ENCODE data around the gene CREB5.

DNA sequence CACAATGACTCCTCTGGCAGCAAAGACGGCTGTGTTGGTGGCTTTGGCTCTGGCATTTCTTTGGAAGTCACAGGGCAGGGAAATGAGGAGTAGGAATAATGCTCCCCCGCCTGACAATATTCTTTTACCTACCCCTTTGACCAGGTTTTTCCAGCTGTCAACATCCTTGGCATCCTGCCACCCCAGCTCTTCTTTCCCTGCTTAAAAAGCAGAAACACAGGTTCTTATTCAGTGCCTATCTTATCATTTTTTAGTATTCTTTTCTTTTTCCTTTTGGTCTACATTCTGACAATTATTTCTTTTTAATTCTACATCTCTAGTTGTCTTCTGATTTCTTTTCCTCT is 97.7 kb downstream of the CREB5 start:
- TF ChIP-seq POLR2A (IDR thresholded peaks at IDR 0.05; ENCODE audit: control extremely low read depth in 1 of 2, low read depth in 2 of 2, low read length in 2 of 2) (no peak), TEAD4 (IDR thresholded peaks at IDR 0.05; ENCODE audit: low read depth, low read length) (no peak), EP300 (IDR thresholded peaks at IDR 0.05; ENCODE audit: borderline replicate concordance in 1 of 2, low read depth in 2 of 2, low read length in 2 of 2) (no peak), CHD1 (IDR thresholded peaks at IDR 0.05; ENCODE audit: low read depth, low read length) (no peak), BACH1 (IDR thresholded peaks at IDR 0.05; ENCODE audit: low read length) (no peak)
- TF ChIP-seq, protein P1, sequence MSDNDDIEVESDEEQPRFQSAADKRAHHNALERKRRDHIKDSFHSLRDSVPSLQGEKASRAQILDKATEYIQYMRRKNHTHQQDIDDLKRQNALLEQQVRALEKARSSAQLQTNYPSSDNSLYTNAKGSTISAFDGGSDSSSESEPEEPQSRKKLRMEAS (IDR thresholded peaks at IDR 0.05) = no peak
